HUDEP-2 (cell line): ENCODE results near the gene TRPM4.
"Not testable (repeated sequence)": the region's sequence is repeated elsewhere in the genome, so short reads cannot be mapped to it uniquely, and the experiment has no call there.

Experiments used
- DNase-seq, 76 experiments: peaks; one replicate each; lab custom pipeline; 2025; ENCODE audit not compliant: unreplicated experiment in 76 of 76; lab: John Stamatoyannopoulos, UW

Gene TRPM4

DNA sequence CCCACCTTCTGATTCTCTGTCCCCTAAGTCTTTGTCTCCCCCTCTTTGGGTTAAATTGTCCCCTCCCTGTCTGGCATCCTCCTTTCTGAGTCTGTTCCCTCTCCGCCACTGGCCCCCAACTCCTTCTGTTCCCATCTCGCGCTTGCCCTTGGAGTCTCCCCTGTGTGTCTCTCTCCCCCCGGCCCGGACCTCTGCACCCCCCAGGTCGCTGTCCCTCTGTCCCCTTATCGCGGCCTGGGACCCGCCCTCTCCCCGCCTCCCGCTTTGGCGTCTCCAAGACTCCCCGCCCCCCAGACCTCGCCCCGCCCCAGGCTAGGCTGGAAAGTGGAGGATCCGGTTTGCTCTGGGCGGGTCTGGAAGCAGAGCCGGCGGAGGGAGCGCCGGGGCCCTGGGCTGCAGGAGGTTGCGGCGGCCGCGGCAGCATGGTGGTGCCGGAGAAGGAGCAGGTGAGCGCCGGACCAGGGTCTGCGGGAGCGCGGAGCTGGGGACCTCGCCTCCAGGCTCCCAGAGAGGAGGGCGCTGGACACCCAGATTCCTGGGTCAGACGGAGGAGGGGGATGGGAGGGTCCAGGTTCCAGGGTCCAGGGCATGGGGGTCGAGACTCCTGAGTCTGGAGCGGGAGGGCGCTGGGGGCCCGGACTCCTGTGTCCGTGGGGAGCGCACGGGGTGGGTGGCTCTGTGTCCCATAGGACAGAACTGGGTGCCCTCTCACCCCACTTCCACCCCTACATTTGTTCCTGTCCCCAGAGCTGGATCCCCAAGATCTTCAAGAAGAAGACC, at the start of gene TRPM4:
TSS of gene TRPM4 (plus strand) at position 348 of the 780 bp plus-strand sequence. CDS start at position 423, 75 bp downstream.
- peak in 68 of 76 experiments; percentile 11 to 91 (median 73) for DNase-seq

DNA sequence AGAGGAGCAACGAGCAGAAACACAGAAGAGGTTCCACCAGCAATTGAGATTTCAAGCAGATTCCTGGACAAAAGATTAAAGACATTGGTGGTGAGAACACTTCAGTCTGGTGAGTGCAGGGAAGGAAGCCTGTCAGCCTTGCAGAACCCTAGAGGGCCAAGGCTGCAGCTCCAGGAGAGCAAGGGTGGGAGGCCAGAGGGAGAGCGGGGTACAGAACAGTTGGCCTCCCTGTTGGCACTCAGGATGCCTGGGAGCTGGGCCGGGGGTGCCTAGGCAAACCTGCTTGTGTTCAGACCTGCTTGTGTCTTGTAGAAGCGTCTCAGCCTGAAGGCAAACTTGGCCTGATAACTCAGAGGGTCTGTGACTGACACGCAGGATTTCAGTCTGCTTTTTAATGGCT, 48.5 kb upstream of the TRPM4 start:
- DNase-seq, result no peak

DNA sequence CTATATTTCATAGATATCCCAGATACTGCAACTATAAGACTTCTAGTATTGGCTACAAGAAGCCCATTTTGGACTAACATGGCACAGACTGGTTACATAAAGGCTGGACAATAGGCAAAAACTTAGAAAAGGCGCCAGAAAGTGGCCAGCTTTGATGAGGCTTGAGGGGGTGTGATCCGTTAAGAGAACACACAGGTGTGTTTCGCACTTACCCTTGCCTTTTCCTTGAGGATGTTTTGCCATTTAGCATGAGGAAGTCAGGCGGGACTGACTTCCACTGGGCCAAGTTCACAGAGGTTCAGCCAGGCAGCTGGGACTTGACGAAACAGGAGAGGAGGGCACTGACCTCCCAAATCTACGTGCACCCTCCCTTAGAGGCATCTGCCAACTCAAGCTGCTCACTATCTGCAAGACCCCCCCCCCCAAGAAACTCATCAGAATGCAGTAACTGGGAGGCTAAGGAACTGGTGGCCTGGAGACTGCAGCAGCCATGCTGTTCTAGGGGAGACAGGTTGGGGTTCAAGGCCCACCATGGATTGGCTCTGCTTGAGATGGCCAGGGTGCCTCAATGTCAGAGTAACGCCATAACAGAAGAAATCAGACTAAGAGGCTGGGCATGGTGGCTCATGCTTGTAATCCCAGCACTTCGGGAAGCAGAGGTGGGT, 47.9 kb upstream of the TRPM4 start:
- DNase-seq, result no peak

DNA sequence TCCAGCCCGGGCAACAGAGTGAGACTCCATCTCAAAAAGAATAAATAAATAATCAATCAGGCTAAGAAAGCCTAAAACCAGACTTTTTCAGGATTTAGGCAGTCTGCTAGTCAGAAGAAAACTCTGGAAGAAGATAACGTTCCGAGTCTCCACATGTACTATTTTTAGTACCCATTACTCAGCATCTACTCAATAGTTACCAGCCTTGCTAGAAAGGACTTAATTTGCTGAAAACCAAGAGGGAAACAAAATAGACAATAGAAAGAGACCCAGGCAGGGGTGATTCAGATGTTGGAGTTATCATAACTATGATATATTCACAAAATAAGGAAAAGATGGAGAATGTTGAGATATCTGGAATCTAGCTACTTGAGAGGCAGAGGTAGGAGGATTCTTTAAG, 47.0 kb upstream of the TRPM4 start:
- DNase-seq, result no peak

DNA sequence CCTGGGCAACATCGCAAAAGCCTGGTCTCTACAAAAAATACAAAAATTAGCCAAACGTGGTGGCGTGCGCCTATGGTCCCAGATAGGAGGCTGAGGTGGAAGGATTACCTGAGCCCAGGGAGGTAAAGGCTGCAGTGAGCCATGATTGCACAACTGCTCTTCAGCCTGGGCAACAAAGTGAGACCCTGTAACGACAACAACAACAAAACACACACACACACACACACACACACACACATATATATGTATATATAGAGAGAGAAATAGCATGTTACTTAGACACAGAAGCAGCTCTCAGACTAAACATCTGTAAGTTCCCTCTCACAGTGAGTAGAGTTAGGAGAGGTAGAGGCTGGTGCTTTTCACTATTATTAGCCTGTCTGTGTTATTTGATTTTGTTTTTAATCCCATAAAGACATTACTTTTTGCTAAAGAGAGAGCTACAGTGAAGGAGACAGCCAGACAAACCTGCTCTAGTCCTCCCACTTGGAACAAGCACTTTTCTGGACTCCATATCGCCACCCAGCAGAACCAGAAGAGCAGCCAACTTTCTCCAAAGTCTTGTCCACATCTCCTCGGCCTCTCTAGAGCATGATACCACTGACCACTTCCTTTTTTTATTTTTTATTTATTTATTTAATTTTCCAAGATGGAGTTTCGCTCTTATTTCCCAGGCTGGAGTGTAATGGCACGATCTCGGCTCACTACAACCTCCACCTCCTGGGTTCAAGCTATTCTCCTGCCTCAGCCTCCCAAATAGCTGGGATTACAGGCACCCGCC, 46.2 kb upstream of the TRPM4 start:
- DNase-seq, result no peak

DNA sequence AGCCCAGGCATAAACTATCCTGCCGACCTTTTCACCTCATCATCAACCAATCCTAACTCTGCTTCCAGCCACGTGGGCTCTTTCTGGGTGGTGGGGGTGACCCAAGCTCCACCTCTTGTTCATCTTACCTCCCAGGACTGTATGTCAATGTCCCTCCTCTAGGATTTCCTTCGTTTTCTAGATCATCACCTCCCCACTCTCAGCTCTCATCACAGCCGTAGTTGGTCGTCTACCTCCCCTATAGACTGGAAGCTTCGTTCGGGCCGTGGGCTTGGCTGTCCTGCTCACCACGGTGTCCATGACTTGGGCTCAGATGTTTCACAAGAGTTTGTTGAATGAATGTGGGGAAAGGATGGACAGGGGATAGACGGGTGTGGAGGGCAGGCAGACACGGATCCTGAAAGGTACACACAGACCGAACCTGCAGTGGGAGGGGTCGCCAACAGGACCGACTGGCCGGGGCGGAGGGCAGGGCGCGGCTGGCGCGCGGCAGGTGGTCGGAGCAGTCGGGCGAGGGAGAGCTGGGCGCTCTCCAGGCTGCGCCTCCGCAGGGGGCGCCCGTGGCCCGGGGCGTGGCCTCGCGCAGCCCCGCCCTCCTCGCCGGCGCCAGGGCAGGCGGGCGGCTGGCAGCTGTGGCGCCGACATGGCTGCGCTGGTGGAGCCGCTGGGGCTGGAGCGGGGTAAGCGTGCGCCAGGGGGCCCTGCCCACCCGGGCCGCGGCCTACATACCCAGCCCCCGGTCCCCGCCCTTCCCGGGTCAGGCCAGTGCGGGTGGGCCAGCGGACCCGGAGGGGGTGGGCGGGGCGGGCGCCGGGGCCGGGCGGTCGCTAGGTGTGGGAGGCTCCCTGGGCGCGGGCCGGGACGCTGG, 43.6 kb upstream of the TRPM4 start, which contains the start of gene LIN7B:
TSS of gene LIN7B (plus strand) at position 609 of the 868 bp plus-strand sequence. CDS start at position 644, 35 bp downstream.
- peak in 68 of 76 experiments; percentile 22 to 96 (median 66) for DNase-seq

DNA sequence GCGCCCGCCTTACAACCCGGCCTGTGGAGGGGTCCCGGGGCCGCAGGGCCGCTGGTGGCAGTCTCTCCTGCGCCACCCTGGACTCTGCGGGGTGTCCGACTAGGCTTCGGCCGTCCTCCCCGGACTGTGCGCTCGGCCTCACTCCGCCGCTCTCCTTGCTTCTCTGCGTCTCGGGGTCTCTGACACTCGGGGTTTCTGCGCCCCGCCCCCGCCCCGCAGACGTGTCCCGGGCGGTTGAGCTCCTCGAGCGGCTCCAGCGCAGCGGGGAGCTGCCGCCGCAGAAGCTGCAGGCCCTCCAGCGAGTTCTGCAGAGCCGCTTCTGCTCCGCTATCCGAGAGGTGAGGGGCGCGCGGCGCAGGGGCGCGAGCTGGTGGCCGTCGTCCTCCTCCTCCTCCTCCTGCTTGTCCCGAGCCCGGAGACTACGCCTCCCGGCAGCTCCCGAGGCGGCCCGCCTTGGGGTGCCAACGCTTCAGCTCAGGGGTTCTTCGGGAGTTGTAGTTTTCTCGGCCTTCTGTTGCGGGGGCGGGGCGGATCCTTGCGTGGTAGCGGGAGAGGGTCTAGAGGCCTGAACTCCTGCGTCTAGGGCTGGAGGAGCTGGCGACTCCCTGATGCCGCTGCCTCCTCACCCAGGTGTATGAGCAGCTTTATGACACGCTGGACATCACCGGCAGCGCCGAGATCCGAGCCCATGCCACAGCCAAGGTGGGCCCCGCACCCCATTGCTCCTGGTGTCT, 42.8 kb upstream of the TRPM4 start:
- DNase-seq, result peak in 37 of 76 experiments; percentile 12 to 70 (median 47)

DNA sequence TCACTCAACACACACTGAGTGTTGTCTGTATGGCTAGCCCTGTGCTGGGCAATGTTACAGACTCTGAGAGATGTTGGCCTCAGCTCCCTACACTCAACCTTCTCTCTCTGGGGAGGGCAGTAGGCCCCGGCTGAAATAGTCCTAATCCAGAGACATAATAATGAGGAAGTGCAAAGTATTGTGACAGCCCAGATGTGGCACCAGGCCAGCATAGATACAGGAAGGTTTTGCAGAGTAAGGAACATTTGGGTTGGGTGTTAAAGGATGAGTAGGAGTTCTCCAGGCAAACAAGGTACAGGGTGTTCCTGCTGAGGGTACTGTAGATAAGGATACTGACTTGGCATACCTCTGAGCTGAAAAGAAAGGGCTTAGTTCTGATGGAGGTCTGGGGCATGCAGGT, 41.0 kb upstream of the TRPM4 start:
- DNase-seq, result peak in 61 of 76 experiments; percentile 24 to 83 (median 56)

DNA sequence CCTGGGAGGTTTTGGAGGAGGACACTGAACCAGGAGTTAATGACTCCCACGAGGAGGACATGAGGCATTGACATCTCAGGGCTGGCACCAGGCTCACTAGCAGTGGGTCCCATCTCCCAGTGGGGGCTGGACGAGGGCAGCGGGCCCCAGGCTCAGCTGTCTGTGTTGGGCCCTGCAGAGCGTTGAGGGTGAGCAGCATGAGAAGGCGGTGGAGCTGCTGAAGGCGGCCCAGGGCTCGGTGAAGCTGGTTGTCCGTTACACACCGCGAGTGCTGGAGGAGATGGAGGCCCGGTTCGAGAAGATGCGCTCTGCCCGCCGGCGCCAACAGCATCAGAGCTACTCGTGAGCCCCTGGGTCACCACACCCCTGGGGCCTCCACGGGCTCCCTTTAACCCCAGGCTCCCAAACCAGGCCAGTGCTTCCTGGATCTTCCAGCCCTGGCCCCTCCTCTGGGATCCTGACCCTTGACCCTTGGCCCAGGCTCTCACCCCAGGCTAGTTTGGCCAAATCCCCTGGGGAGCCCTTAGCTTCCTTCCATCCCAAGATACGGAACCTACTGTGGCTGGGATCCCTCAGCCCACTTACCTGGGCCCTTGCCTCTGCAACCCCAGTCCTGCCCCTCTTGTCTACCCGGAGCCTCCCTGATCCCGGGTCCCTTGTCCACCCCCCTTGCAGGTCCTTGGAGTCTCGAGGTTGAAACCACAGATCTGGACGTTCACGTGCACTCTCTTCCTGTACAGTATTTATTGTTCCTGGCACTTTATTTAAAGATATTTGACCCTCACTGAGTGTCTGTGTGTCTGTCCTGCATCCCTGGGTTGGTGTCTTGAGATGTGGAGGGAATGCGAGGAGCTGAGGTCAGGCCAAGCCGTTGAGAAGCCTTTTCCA, 39.7 kb upstream of the TRPM4 start:
- DNase-seq, result peak in 1 of 76 experiments; percentile 5

DNA sequence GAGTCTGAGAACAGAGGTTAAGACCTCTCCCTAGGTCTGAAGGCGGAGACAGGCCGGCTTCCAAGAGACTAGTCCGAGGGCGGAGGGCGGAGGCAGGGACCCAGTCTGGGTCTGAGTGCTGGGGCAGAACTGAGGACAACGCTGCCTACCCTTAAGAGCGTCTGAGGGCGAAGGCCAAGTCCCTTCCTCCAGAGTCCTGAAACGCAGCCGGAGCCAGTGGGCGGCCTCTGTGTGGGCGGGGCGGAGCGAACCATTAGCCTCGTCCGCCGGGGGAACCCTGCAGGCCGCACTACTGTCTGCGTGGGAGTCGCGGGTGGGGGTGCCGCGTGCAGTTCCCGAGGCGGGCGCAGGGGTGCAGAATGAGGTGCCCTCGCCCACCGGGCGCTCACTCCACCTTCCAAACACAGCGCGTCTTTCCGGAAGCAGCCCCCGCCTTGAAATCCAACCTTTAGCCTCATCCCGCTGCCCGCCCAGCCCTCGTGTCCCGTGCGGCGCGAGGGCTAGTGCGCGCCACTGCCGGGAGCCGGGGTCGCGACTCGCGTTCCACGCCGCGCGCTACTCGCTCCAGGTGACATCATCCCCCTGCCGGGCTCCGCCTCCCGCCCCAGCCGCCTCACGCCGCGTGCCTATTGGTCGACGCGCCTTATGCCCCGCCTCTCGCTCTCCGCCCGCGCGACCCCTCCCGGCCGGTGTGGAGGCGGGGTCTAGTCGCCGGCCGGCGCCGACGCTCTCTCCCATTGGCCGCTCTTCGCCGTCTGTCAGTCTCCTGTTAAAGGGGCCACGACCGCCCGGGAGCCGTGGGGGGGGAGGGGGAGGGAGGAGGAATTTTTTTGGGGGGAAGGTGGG, 38.8 kb upstream of the TRPM4 start, which contains the start of gene C19orf73:
TSS of gene C19orf73 (minus strand) at position 579 of the 846 bp plus-strand sequence. CDS start at position 458, 121 bp downstream.
- peak in 74 of 76 experiments; percentile 68 to 99 (median 96) for DNase-seq

DNA sequence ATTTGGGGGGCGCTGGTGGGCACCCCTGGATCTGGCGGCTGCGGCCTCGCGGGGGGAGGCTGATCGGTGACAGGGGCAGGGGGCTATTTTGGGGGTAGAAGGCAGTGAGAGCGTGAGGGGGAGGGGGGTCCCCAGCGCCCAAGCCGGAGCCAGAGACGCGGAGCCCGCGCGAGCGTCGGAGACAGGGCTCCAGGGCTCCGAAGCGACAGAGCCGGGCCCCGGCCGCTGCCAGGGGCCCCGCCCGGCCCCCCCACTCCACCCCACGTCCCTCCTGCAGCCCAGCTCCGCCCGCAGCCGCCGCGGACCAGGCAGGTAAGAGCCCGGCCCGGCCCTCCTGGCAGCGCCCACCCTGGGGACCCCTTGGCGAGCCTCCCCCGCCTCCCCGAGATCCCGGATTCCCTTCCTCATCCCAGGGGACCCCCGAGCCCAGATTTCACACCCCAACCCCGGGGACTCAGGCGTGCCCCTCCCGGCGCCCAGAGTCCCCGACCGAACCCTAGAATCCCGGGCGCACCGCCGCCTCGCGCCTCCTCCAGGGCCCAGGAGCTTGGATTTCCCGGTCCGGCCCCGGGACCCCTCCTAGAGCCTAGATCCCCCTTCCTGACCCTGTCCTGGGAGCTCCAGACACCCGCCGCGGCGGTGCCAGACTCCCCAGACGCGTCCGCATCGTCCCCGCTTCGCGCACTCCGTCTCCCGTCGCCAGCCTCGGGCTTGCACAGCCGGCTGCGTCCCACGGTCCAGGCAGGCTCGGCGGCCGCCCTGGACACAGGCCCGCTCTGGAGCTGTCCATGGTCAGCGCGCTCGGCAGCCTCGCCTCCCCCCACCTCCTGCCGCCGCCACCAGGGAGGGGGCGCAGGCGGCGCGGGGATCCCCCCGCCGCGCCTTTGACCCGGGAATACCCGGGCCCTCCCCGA, 37.9 kb upstream of the TRPM4 start, which contains the start of gene PPFIA3:
TSS of gene PPFIA3 (plus strand) at position 134 of the 914 bp plus-strand sequence. CDS start 8,330 bp downstream, outside the sequence.
- DNase-seq, result peak in 12 of 76 experiments; percentile 11 to 44 (median 21)

DNA sequence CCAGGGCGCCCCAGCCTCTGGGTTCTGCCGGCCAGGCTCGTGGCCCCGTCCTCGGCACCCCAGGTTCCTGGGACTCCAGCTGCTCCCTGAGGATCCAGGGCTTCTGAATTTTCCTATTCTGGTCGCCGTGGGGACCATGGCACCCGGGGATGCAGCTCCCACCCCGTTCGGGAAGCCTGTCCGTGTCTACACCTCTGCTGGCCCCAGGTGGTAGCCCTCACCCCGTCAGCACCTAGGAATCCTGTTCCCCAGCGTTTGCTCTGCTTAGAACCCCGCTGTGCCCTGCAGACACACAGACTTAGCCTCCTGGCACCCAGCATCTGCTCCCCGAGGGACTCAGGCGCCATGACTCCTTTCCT, 37.3 kb upstream of the TRPM4 start:
- no peak for DNase-seq

DNA sequence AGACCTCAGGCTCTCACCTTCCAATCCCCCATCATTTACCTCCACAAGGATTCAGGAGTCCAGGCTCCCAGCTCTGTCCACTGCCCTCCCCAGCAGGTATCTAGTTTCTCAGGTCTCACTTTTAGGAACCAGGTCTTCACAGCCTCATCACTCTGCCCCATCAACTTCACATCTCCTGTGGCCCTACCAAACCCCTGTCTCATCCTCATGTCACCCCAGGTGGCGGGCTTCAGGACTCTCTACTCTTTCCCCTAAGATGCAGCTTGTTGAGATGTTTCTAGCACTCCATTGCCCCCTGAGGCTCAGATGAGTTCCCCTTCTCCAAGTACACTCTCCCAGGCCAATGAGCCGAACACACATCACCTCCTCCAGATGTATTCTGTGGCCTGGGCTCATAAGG, 36.7 kb upstream of the TRPM4 start:
- no peak for DNase-seq

DNA sequence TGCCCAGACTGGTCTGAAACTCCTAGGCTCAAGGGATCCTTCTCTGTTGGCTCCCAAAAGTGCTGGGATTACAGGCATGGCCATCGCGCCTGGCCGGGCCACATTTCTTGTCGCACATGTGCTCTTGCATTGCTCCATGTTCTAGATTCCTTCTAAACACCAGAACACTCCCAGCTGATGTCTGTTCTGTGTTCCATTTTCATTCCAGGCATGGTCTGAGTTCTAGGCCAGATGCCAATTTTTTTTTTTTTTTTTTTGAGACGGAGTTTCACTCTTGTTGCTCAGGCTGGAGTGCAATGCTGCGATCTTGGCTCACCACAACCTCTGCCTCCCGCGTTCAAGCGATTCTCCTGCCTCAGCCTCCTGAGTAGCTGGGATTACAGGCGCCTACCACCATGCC, 35.8 kb upstream of the TRPM4 start:
- peak in 5 of 76 experiments; percentile 21 to 38 (median 25) for DNase-seq

DNA sequence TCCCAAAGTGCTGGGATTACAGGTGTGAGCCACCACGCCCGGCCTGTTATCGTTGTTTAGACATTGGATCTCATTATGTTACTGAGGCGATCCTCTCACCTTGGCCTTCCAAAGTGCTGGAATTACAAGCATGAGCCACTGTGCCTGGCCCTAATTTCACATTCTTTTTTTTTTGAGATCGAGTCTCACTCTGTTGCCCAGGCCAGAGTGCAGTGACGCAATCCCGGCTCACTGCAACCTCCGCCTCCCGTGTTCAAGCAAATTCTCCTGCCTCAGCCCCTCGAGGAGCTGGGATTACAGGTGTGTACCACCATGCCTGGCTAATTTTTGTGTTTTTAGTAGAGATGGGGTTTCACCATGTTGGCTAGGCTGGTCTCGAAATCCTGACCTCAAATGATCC, 34.3 kb upstream of the TRPM4 start:
- not testable (repeated sequence) for DNase-seq

DNA sequence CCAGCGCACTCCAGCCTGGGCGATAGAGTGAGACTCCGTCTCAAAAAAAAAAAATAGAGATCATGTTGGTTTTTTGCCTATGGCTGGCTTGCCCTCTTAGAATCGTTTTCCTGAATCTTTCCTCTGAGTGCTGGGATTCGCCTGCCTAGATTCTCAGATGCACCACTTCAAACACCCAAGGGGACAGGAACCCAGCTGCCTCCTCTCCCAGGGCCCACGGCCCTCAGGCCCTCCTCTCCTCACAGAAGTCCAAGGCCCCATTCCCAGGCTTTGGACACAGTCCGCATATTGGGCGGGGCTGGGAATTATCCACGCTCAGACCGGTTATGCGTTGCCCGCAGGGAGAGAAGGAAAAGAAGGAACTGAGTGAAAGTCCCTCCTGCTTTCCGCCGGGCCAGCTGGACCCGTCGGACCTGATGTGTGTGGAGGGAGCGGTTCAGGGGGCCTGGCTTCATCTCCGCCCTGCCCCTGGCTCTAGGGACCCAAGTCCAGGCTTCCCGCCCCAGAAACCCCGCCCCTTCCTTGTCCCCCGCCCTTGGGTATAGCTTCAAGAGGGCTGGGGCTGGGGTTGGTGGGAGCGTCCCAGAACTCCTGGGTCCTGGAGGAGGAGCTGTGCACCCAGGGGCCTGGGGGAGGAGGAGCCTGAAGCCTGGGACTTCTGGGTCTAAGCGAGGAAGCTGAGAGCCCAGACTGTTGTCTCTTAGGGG, 32.4 kb upstream of the TRPM4 start:
- no peak for DNase-seq
